ENCODE data around the gene CACNA1H. TPM values are rescaled to one million over a fixed set of nuclear protein-coding genes. Genes with fewer than 3 reads are reported as not detected.

Gene CACNA1H
- total and polyA plus RNA-seq, 2 of the 4 experiments (the other 2 are of a cell fraction) = 1.6 to 5.8 TPM

GRCh38 chr16:1145383-1146100 lies 7.4 kb upstream of the CACNA1H start:
- CTCF ChIA-PET = no interaction called here
- in situ Hi-C loops (cut with MboI; ENCODE audit: low sequenced_read_pairs) = no loop called here
- BruUV-seq (replicated peaks) = no TSS peak

More at GRCh38 chr16:1145383-1146100, 7.4 kb upstream of the CACNA1H start:
- no peak for DNase-seq
- H4K8ac ChIP-seq (ENCODE audit: low read depth in 2 of 2, low read length in 2 of 2) = no peak overlapping the region
- no peak overlapping the region for H2AK5ac ChIP-seq (ENCODE audit: low read depth, low read length)
- H3K14ac ChIP-seq (replicated peaks; ENCODE audit: low read depth, low read length) = no peak overlapping the region
- no peak overlapping the region for H4K91ac ChIP-seq (ENCODE audit: insufficient read depth, low read depth, low read length)
- no peaks in the 10 kb centered on the region for H4K20me1 ChIP-seq (ENCODE audit: insufficient read depth, low read length)
- H3K9me3 ChIP-seq (ENCODE audit: control insufficient read depth, insufficient read depth, low read length) = peaks cover 5% of the 10 kb centered on the region; the same call in 1 of the 2 replicates
- no peaks in the 10 kb centered on the region for H3K36me3 ChIP-seq (ENCODE audit: control insufficient read depth, insufficient read depth, low read length)
- no peak overlapping the region for H2BK20ac ChIP-seq (ENCODE audit: low read depth, low read length)
- no peak overlapping the region for H3K4ac ChIP-seq (ENCODE audit: low read depth, low read length)
- dilution Hi-C loops (cut with HindIII; ENCODE audit: low sequenced_read_pairs, unreplicated experiment) (no loop called here), intact Hi-C loops (cut with micrococcal nuclease) (no loop called here)
- H2BK15ac ChIP-seq (ENCODE audit: low read depth, low read length) = no peak overlapping the region
- H3K18ac ChIP-seq (ENCODE audit: low read depth, low read length) = no peak overlapping the region
- H2AFZ ChIP-seq (replicated peaks; ENCODE audit: low read length, poor library complexity) = no peak overlapping the region
- H3K56ac ChIP-seq (ENCODE audit: extremely low read depth, insufficient read depth, low read length) = no peak overlapping the region
- TF ChIP-seq POLR2A (IDR thresholded peaks at IDR 0.05; ENCODE audit: low read depth, low read length) = no peak
- no peak for TF ChIP-seq CEBPB (IDR thresholded peaks at IDR 0.05; ENCODE audit: low read depth, low read length)
- TF ChIP-seq RAD21 (IDR thresholded peaks at IDR 0.05; ENCODE audit: low read length) = no peak
- no peak for TF ChIP-seq RFX5 (IDR thresholded peaks at IDR 0.05; ENCODE audit: low read depth, low read length)
- TF ChIP-seq CHD1 (IDR thresholded peaks at IDR 0.05; ENCODE audit: low read depth, low read length) = no peak
- TF ChIP-seq USF2 (IDR thresholded peaks at IDR 0.05; ENCODE audit: low read depth, low read length) = no peak
- no peak for TF ChIP-seq MXI1 (IDR thresholded peaks at IDR 0.05; ENCODE audit: borderline replicate concordance, low read depth, low read length)
- no peak for TF ChIP-seq NFE2L2 (IDR thresholded peaks at IDR 0.05; ENCODE audit: low read depth, low read length)
- TF ChIP-seq MAFK (IDR thresholded peaks at IDR 0.05; ENCODE audit: low read depth, low read length) = no peak
- TF ChIP-seq CTCF (conservative IDR thresholded peaks at IDR 0.05; ENCODE audit: low read depth, low read length) = no peak
- TF ChIP-seq BHLHE40 (IDR thresholded peaks at IDR 0.05; ENCODE audit: low read depth, low read length) = no peak
- TF ChIP-seq FOS (IDR thresholded peaks at IDR 0.05; ENCODE audit: low read depth, low read length) = no peak
- no peak for TF ChIP-seq RCOR1 (IDR thresholded peaks at IDR 0.05; ENCODE audit: insufficient replicate concordance, low read length)
- TF ChIP-seq ELK1 (IDR thresholded peaks at IDR 0.05; ENCODE audit: borderline replicate concordance, low read depth, low read length) = no peak
- no peak overlapping the region for H3K23ac ChIP-seq (ENCODE audit: low read depth, low read length)
- H3K27me3 ChIP-seq (ENCODE audit: control insufficient read depth, insufficient read depth, low read length) = peaks cover 19% of the 10 kb centered on the region
- H3K9me1 ChIP-seq (ENCODE audit: insufficient read depth, low read length) = no peaks in the 10 kb centered on the region
- H3K9ac ChIP-seq (ENCODE audit: low read depth, low read length) = no peak overlapping the region
- H2BK120ac ChIP-seq (ENCODE audit: low read depth, low read length) = no peak overlapping the region
- WGBS, 2 experiments (ENCODE audit: extremely low coverage in 2 of 2, insufficient read length in 1 of 2) = 49% methylated on average over 11 of the region's 30 CpGs; no CpG with 5 or more reads in 1 of the 2 experiments
- no peak overlapping the region for H4K5ac ChIP-seq (ENCODE audit: low read depth, low read length)
- H3K4me1 ChIP-seq (ENCODE audit: control insufficient read depth, insufficient read depth, low read length) = no peaks in the 10 kb centered on the region
- no peak overlapping the region for H3K4me2 ChIP-seq (ENCODE audit: low read depth, low read length)
- H3K27ac ChIP-seq (ENCODE audit: insufficient read depth, low read length) = no peak overlapping the region
- H2BK5ac ChIP-seq (ENCODE audit: low read depth, low read length, poor library complexity, severe bottlenecking) = no peak overlapping the region
- no peaks in the 10 kb centered on the region for H3K79me1 ChIP-seq (ENCODE audit: low read depth in 1 of 2, low read length in 2 of 2)
- POLR2A ChIA-PET (ENCODE audit: unreplicated experiment) = no interaction called here
- ATAC-seq (ENCODE audit: low read depth) = no peak
- no peak overlapping the region for H3K4me3 ChIP-seq (ENCODE audit: insufficient read depth, low read depth, low read length)
- H2AK9ac ChIP-seq (replicated peaks; ENCODE audit: low read depth, low read length, poor library complexity) = no peak overlapping the region
